Esophagus muscularis mucosa (tissue), 3 donors: Measurements from ENCODE around the gene EPB42.

Source experiments
- CTCF ChIP-seq, 3 experiments: fragments of 200-600 bp in 2 of 3; fragments of 450-650 bp in 1 of 3; sonication (generic) in 2 of 3; IDR thresholded peaks; one replicate each; pipeline ENCODE4 v1.5.1; 2017 to 2019; ENCODE audit warnings: antibody characterized with exemption in 3 of 3, mild to moderate bottlenecking in 2 of 3, moderate library complexity in 1 of 3
- POLR2A ChIP-seq: fragments of 450-650 bp; IDR thresholded peaks from one replicate; pipeline ENCODE4 v1.6.1; 2017; ENCODE audit warnings: antibody characterized with exemption, moderate library complexity, mild to moderate bottlenecking, low read depth
- POLR2AphosphoS5 ChIP-seq, 2 donors: sonication (generic); formaldehyde crosslinking; IDR thresholded peaks; one replicate each; pipeline ENCODE4 v1.6.1; 2017; ENCODE audit warnings: antibody characterized with exemption in 2 of 2

DNA sequence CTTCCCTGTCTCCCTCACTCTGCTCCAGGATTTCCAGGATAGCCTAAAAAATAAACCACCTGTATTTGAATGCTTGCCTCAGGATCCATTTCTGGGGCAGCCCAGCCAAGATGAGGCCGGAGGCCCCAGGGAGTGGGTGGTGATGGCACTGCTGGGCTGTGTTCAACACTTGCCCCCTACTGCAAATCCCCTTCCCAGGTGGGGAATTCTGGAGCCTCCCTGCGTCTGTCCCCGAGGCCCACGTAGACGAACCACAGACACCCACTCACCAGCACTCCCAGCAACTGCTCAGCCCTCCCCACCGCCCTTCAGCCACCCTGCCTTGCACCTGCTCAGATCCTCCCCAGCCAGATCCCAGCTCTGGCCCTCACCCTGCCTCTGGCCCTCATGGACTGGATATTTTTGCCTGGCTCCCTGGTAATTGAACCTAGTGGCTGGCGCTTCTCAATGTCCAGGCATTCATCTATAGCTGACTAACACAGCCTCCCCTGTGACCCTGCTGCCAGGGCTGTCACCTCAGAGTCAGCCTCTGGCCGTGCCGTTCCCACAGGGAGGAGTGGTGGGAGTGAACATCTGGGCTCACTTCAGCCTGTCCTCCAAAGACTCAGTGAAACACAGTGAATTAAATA lies 17.1 kb upstream of the EPB42 start:
- TF ChIP-seq CTCF (IDR thresholded peaks at IDR 0.05) (no peak), POLR2AphosphoS5 (IDR thresholded peaks at IDR 0.05) (no peak), POLR2A (no peak)
